Measurements from ENCODE around the gene LIX1. TPM values are rescaled to one million over a fixed set of nuclear protein-coding genes. Genes with fewer than 3 reads are reported as not detected.

LIX1 gene
- total RNA-seq, 1 donor from 2014 or later: 0.59 TPM

GRCh38 chr5:97044052-97044451 lies 98.4 kb downstream of the LIX1 start:
- no peak overlapping the region for H3K9ac ChIP-seq (ENCODE audit: low read length)
- DNase-seq (ENCODE audit: low read depth): no peak
- no peak for FAIRE-seq
- H3K4me1 ChIP-seq (ENCODE audit: insufficient read depth, low read length): peaks cover 4% of the 10 kb centered on the region
- H3K27ac Mint-ChIP-seq (ENCODE audit: unreplicated experiment): no peak overlapping the region
- no peaks in the 10 kb centered on the region for H3K9me3 ChIP-seq (ENCODE audit: insufficient read depth, low read depth, low read length)
- no peak overlapping the region for H3K4me3 ChIP-seq (ENCODE audit: insufficient read depth, low read depth, low read length)
- H3K27me3 ChIP-seq (ENCODE audit: insufficient read depth, low read length): no peaks in the 10 kb centered on the region
- H4K20me1 ChIP-seq (ENCODE audit: insufficient read depth, low read length): no peaks in the 10 kb centered on the region
- H3K4me2 ChIP-seq (ENCODE audit: low read length): no peak overlapping the region
- H3K4me1 Mint-ChIP-seq (ENCODE audit: low read depth, unreplicated experiment): peaks cover 16% of the 10 kb centered on the region
- H2AFZ ChIP-seq (ENCODE audit: low read depth, low read length): no peak overlapping the region
- TF ChIP-seq CTCF (IDR thresholded peaks at IDR 0.05; ENCODE audit: insufficient read depth, low read depth, low read length): no peak
- TF ChIP-seq EZH2 (IDR thresholded peaks at IDR 0.05; ENCODE audit: insufficient read depth, low read length): no peak
- H3K9me3 Mint-ChIP-seq (ENCODE audit: unreplicated experiment): peaks cover 2% of the 10 kb centered on the region
- H3K36me3 Mint-ChIP-seq (ENCODE audit: low read depth, unreplicated experiment): no peaks in the 10 kb centered on the region
- no peaks in the 10 kb centered on the region for H3K27me3 Mint-ChIP-seq (ENCODE audit: low read depth, unreplicated experiment)
- H3K36me3 ChIP-seq (ENCODE audit: insufficient read depth, low read length): no peaks in the 10 kb centered on the region
- H3K27ac ChIP-seq (ENCODE audit: low read depth, low read length): no peak overlapping the region
- no peak overlapping the region for H3K4me3 Mint-ChIP-seq (ENCODE audit: unreplicated experiment)
- H3K79me2 ChIP-seq (ENCODE audit: insufficient read depth, low read length): no peaks in the 10 kb centered on the region

- no peaks in the 10 kb centered on the region for H3K27me3 Mint-ChIP-seq (ENCODE audit: low read depth, unreplicated experiment)
- Histone ChIP-seq H3K4me1 (ENCODE audit: insufficient read depth, low read length) (peaks cover 4% of the 10 kb centered on the region), H3K27ac (ENCODE audit: low read depth, low read length) (no peak overlapping the region), H3K79me2 (ENCODE audit: insufficient read depth, low read length) (no peaks in the 10 kb centered on the region), H3K9ac (ENCODE audit: low read length) (no peak overlapping the region), H3K9me3 (ENCODE audit: insufficient read depth, low read depth, low read length) (no peaks in the 10 kb centered on the region), H3K4me2 (ENCODE audit: low read length) (no peak overlapping the region), H4K20me1 (ENCODE audit: insufficient read depth, low read length) (no peaks in the 10 kb centered on the region), H3K36me3 (ENCODE audit: insufficient read depth, low read length) (no peaks in the 10 kb centered on the region), H3K4me3 (ENCODE audit: insufficient read depth, low read depth, low read length) (no peak overlapping the region), H2AFZ (ENCODE audit: low read depth, low read length) (no peak overlapping the region), H3K27me3 (ENCODE audit: insufficient read depth, low read length) (no peaks in the 10 kb centered on the region)
- peaks cover 2% of the 10 kb centered on the region for H3K9me3 Mint-ChIP-seq (ENCODE audit: unreplicated experiment)
- no peak overlapping the region for H3K27ac Mint-ChIP-seq (ENCODE audit: unreplicated experiment)
- H3K4me1 Mint-ChIP-seq (ENCODE audit: low read depth, unreplicated experiment): peaks cover 16% of the 10 kb centered on the region
- no peaks in the 10 kb centered on the region for H3K36me3 Mint-ChIP-seq (ENCODE audit: low read depth, unreplicated experiment)
- FAIRE-seq (no peak), DNase-seq (ENCODE audit: low read depth) (no peak)
- no peak for TF ChIP-seq CTCF (IDR thresholded peaks at IDR 0.05; ENCODE audit: insufficient read depth, low read depth, low read length)
- no peak for TF ChIP-seq EZH2 (IDR thresholded peaks at IDR 0.05; ENCODE audit: insufficient read depth, low read length)
- no peak overlapping the region for H3K4me3 Mint-ChIP-seq (ENCODE audit: unreplicated experiment)
Measured at GRCh38 chr5:97043511-97043910, 98.9 kb downstream of the LIX1 start.

- Histone ChIP-seq H3K4me1 (ENCODE audit: insufficient read depth, low read length) (peaks cover 4% of the 10 kb centered on the region), H3K9me3 (ENCODE audit: insufficient read depth, low read depth, low read length) (no peaks in the 10 kb centered on the region), H3K27ac (ENCODE audit: low read depth, low read length) (no peak overlapping the region), H3K4me3 (ENCODE audit: insufficient read depth, low read depth, low read length) (no peak overlapping the region), H2AFZ (ENCODE audit: low read depth, low read length) (no peak overlapping the region), H3K79me2 (ENCODE audit: insufficient read depth, low read length) (no peaks in the 10 kb centered on the region), H3K36me3 (ENCODE audit: insufficient read depth, low read length) (no peaks in the 10 kb centered on the region), H3K4me2 (ENCODE audit: low read length) (no peak overlapping the region), H3K9ac (ENCODE audit: low read length) (no peak overlapping the region), H3K27me3 (ENCODE audit: insufficient read depth, low read length) (no peaks in the 10 kb centered on the region), H4K20me1 (ENCODE audit: insufficient read depth, low read length) (no peaks in the 10 kb centered on the region)
- no peak overlapping the region for H3K4me3 Mint-ChIP-seq (ENCODE audit: unreplicated experiment)
- FAIRE-seq (no peak), DNase-seq (ENCODE audit: low read depth) (no peak)
- H3K27me3 Mint-ChIP-seq (ENCODE audit: low read depth, unreplicated experiment): no peaks in the 10 kb centered on the region
- no peak for TF ChIP-seq CTCF (IDR thresholded peaks at IDR 0.05; ENCODE audit: insufficient read depth, low read depth, low read length)
- TF ChIP-seq EZH2 (IDR thresholded peaks at IDR 0.05; ENCODE audit: insufficient read depth, low read length): no peak
- peaks cover 2% of the 10 kb centered on the region for H3K9me3 Mint-ChIP-seq (ENCODE audit: unreplicated experiment)
- no peaks in the 10 kb centered on the region for H3K36me3 Mint-ChIP-seq (ENCODE audit: low read depth, unreplicated experiment)
- H3K4me1 Mint-ChIP-seq (ENCODE audit: low read depth, unreplicated experiment): peaks cover 16% of the 10 kb centered on the region
- no peak overlapping the region for H3K27ac Mint-ChIP-seq (ENCODE audit: unreplicated experiment)
Measured at GRCh38 chr5:97042996-97043395, 99.4 kb downstream of the LIX1 start.

Other genes starting within 250 kb of the LIX1 start
- gene LNPEP, start 206.5 kb downstream of the LIX1 start, total RNA-seq: 34.9 and 36.3 TPM in 2 replicates
- gene RIOK2, start 40.6 kb upstream of the LIX1 start, total RNA-seq: 38.8 and 39.4 TPM in 2 replicates

Measured in astrocyte (in vitro differentiated cells and primary cell).